ENCODE measurements around the gene MSRB1. TPM values are rescaled to one million over a fixed set of nuclear protein-coding genes. Genes with fewer than 3 reads are reported as not detected.
A peak's percentile ranks its signal among the peaks of the same experiment; 100 is the strongest.

The MSRB1 gene
- total RNA-seq, 1 experiment from 2014 or later = 18.3 TPM

GRCh38 chr16:1979271-1980029 is 36.5 kb upstream of the MSRB1 start (continued):
- TF ChIP-seq RAD21 (IDR thresholded peaks at IDR 0.05; ENCODE audit: low read depth) = no peak

DNA sequence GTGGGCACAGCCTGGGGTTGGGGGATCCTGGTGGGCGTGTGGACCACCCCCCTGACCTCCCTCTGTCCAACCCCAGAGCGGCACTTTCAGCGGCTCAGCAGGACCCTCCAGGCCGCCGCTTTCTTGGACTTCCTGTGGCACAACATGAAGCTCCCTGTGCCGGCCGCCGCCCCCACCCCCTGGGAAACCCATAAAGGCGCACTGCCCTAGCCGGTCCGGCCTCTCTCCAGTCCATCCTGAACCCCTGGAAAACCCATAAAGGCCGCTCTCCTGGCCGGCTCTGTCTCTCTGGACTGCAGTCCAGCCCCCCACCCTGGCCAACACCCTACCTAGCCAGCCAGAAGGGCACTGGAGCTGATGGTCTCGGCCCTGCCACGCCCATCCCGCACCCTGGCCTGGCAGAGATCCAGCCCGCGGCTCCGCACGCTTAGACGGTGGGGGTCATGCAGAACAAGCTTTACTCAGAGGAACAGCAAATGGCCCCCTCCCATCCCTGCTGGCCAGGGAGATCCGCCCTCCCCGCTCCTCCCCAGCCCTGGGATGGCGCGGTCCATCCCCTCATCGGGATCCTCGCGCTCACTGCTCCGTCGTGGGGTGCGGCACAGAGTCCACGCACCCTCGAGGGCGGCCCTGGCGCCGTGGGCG is 35.6 kb upstream of the MSRB1 start:
- peak overlapping the region; percentile 60 to 65 for H3K4me3 ChIP-seq (replicated peaks in 1 of 2; ENCODE audit: low read depth in 1 of 2, low read length in 2 of 2)

More for the DNA sequence above, 35.6 kb upstream of the MSRB1 start:
- H3K36me3 ChIP-seq (ENCODE audit: control insufficient read depth in 1 of 2, insufficient read depth in 2 of 2, low read length in 2 of 2) = peaks cover 0 to 41% of the 10 kb centered on the region in 2 experiments; a peak in 2 of 4 replicates
- peak overlapping the region; percentile 88 for H3K27ac ChIP-seq (ENCODE audit: low read depth, low read length)
- no peak for ATAC-seq
- ChIA-PET POLR2A (interaction anchor here (1.5 to 12.5 kb wide), 4 partner anchors 9 to 177 kb away, joined by 5 to 104 read pairs (median 10); partner anchors contain the start of genes NDUFB10, RNF151, RPS2 and TRAF7), CTCF (interaction anchor here (1.0 to 1.7 kb wide), 3 partner anchors 14 to 162 kb away, joined by 3 to 8 read pairs (median 5); partner anchors contain the start of gene RPS2), RAD21 (ENCODE audit: low non-redundant PET in 1 of 2, low total read pairs in 2 of 2, uncharacterized antibody in 2 of 2, unreplicated experiment in 2 of 2) (no interaction called here)
- H3K9me3 ChIP-seq (ENCODE audit: control insufficient read depth in 1 of 2, insufficient read depth in 1 of 2, low read depth in 1 of 2, low read length in 2 of 2) = no peaks in the 10 kb centered on the region
- intact Hi-C loops (cut with micrococcal nuclease) = no loop called here
- H4K20me1 ChIP-seq (ENCODE audit: insufficient read depth) = no peaks in the 10 kb centered on the region
- H3K9ac ChIP-seq (ENCODE audit: low read length) = peak overlapping the region; percentile 84
- H3K4me2 ChIP-seq (ENCODE audit: low read length) = peak overlapping the region; percentile 97
- H2AFZ ChIP-seq (ENCODE audit: low read depth, low read length, poor library complexity, severe bottlenecking) = no peak overlapping the region
- no peaks in the 10 kb centered on the region for H3K27me3 ChIP-seq (ENCODE audit: insufficient read depth, low read length)
- TSS peak; percentile 46 for BruUV-seq (replicated peaks)
- H3K9me2 ChIP-seq (ENCODE audit: insufficient read depth) = no peaks in the 10 kb centered on the region
- H3K4me1 ChIP-seq (ENCODE audit: control insufficient read depth in 1 of 2, insufficient read depth in 2 of 2, low read length in 2 of 2) = peaks cover 40 to 64% of the 10 kb centered on the region in 2 experiments
- DNase-seq (ENCODE audit: low read depth, low spot score) = no peak
- H3K79me2 ChIP-seq (ENCODE audit: insufficient read depth, low read length) = peaks cover 15% of the 10 kb centered on the region
- no peak for TF ChIP-seq FOSL1 (IDR thresholded peaks at IDR 0.05; ENCODE audit: low read depth)
- no peak for TF ChIP-seq JUND (IDR thresholded peaks at IDR 0.05)
- TF ChIP-seq CEBPB (IDR thresholded peaks at IDR 0.05; ENCODE audit: low read depth) = no peak
- no peak for TF ChIP-seq POLR2A (IDR thresholded peaks at IDR 0.05; ENCODE audit: borderline replicate concordance, extremely low read depth, insufficient read depth, insufficient read length)
- TF ChIP-seq EGR1 (IDR thresholded peaks at IDR 0.05; ENCODE audit: low read depth) = no peak
- TF ChIP-seq YY1 (IDR thresholded peaks at IDR 0.05; ENCODE audit: extremely low read depth, insufficient replicate concordance, low read depth, low read length) = no peak
- TF ChIP-seq, protein P1, sequence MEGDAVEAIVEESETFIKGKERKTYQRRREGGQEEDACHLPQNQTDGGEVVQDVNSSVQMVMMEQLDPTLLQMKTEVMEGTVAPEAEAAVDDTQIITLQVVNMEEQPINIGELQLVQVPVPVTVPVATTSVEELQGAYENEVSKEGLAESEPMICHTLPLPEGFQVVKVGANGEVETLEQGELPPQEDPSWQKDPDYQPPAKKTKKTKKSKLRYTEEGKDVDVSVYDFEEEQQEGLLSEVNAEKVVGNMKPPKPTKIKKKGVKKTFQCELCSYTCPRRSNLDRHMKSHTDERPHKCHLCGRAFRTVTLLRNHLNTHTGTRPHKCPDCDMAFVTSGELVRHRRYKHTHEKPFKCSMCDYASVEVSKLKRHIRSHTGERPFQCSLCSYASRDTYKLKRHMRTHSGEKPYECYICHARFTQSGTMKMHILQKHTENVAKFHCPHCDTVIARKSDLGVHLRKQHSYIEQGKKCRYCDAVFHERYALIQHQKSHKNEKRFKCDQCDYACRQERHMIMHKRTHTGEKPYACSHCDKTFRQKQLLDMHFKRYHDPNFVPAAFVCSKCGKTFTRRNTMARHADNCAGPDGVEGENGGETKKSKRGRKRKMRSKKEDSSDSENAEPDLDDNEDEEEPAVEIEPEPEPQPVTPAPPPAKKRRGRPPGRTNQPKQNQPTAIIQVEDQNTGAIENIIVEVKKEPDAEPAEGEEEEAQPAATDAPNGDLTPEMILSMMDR (IDR thresholded peaks at IDR 0.05 in 2 of 3, conservative IDR thresholded peaks at IDR 0.05 in 1 of 3; ENCODE audit: borderline replicate concordance in 1 of 3, insufficient read depth in 1 of 3, low read depth in 2 of 3, low read length in 2 of 3) = no peak
- TF ChIP-seq ELF1 (IDR thresholded peaks at IDR 0.05; ENCODE audit: borderline replicate concordance, low read depth) = no peak
- TF ChIP-seq, protein P2, sequence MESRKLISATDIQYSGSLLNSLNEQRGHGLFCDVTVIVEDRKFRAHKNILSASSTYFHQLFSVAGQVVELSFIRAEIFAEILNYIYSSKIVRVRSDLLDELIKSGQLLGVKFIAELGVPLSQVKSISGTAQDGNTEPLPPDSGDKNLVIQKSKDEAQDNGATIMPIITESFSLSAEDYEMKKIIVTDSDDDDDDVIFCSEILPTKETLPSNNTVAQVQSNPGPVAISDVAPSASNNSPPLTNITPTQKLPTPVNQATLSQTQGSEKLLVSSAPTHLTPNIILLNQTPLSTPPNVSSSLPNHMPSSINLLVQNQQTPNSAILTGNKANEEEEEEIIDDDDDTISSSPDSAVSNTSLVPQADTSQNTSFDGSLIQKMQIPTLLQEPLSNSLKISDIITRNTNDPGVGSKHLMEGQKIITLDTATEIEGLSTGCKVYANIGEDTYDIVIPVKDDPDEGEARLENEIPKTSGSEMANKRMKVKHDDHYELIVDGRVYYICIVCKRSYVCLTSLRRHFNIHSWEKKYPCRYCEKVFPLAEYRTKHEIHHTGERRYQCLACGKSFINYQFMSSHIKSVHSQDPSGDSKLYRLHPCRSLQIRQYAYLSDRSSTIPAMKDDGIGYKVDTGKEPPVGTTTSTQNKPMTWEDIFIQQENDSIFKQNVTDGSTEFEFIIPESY (IDR thresholded peaks at IDR 0.05; ENCODE audit: extremely low read depth, insufficient replicate concordance, low read length) = no peak
- TF ChIP-seq SP1 (IDR thresholded peaks at IDR 0.05; ENCODE audit: low read depth) = no peak
- TF ChIP-seq CBX3 (IDR thresholded peaks at IDR 0.05; ENCODE audit: low read depth) = no peak
- no peak for TF ChIP-seq RAD21 (IDR thresholded peaks at IDR 0.05; ENCODE audit: low read depth)
- TF ChIP-seq EZH2 (IDR thresholded peaks at IDR 0.05) = no peak
- TF ChIP-seq, protein P3, sequence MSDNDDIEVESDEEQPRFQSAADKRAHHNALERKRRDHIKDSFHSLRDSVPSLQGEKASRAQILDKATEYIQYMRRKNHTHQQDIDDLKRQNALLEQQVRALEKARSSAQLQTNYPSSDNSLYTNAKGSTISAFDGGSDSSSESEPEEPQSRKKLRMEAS (IDR thresholded peaks at IDR 0.05) = no peak

All from HCT116 (cell line).